Testis (tissue), 3 donors: ENCODE measurements around the gene PNPLA1. TPM values are rescaled to one million over a fixed set of nuclear protein-coding genes. Genes with fewer than 3 reads are reported as not detected.

Source experiments
- DNase-seq: peaks from one replicate; pipeline ENCODE4 v3.0.0-alpha.2; 2019
- H3K27ac ChIP-seq, 2 donors: fragments of 200-600 bp; sonication (generic); one replicate each; pipeline ENCODE4 v1.5.1; 2019
- H3K27me3 ChIP-seq: fragments of 200-600 bp; sonication (generic); one replicate; pipeline ENCODE4 v1.5.1; 2019
- H3K36me3 ChIP-seq: fragments of 200-600 bp; sonication (generic); one replicate; pipeline ENCODE4 v1.5.1; 2017; ENCODE audit warnings: low read depth; ENCODE audit errors: missing control alignments
- H3K4me1 ChIP-seq: fragments of 200-600 bp; sonication (generic); one replicate; pipeline ENCODE4 v1.5.1; 2019
- H3K4me3 ChIP-seq, 2 donors: fragments of 200-600 bp; sonication (generic); one replicate each; pipeline ENCODE4 v1.5.1; 2017 to 2019
- H3K9me3 ChIP-seq: fragments of 200-600 bp; sonication (generic); one replicate; pipeline ENCODE4 v1.5.1; 2017
- POLR2A ChIP-seq: fragments of 450-650 bp; IDR thresholded peaks from one replicate; pipeline ENCODE4 v1.6.1; 2017; ENCODE audit warnings: antibody characterized with exemption, mild to moderate bottlenecking, moderate library complexity
- WGBS, 2 donors: methylation state at CpG; one replicate each; pipeline ENCODE4 v1.1.5; 2018; 5-methylcytosine and 5-hydroxymethylcytosine counted together
- intact Hi-C: fragments of 100-400 bp; cut with DNase I; formaldehyde crosslinking; loops from one replicate; pipeline ENCODE4 v1.15.1; 2023; ENCODE audit warnings: low total_unique reads
- polyA plus RNA-seq: library from polyadenylated mRNA; stranded (reverse); fragments of 350-450 nt; fragmentation: Illumina TruSeq; extraction: RNeasy Lipid Tissue Mini Kit (QIAGEN cat#74804); gene quantifications from one replicate; pipeline ENCODE4 v1.2.3, GENCODE V29; 2014; ENCODE audit warnings: low read depth, low replicate concordance; ENCODE audit not compliant: insufficient read depth
- total RNA-seq, 2 donors: library from RNA; depleted of rRNA; stranded (reverse); fragments of >200 nt; gene quantifications; one replicate each; pipeline ENCODE4 v1.2.3, GENCODE V29; 2016
- TF ChIP-seq, protein P1 (sequence below), 3 experiments: fragments of 450-650 bp in 2 of 3; fragments of 200-600 bp in 1 of 3; sonication (generic) in 1 of 3; IDR thresholded peaks; one replicate each; pipeline ENCODE4 v1.5.1; 2016 to 2019; ENCODE audit warnings: antibody characterized with exemption in 3 of 3, mild to moderate bottlenecking in 2 of 3, moderate library complexity in 1 of 3

PNPLA1 gene
- total and polyA plus RNA-seq, 3 donors from 2014 or later, result 2.1 to 3.5 (median 2.4) TPM

- no peak for DNase-seq
- intact Hi-C loops, result loop anchor here (10.0 kb wide), 1 partner anchor 54 kb away; no protein-coding TSS in a partner anchor
- Histone ChIP-seq H3K4me3 (no peak overlapping the region), H3K27me3 (no peaks in the 10 kb centered on the region), H3K9me3 (no peaks in the 10 kb centered on the region), H3K4me1 (peaks cover 18% of the 10 kb centered on the region), H3K27ac (peak overlapping the region in 1 of 2 donors; percentile 3), H3K36me3 (no peaks in the 10 kb centered on the region)
- TF ChIP-seq POLR2A, result no peak
- TF ChIP-seq, protein P1, sequence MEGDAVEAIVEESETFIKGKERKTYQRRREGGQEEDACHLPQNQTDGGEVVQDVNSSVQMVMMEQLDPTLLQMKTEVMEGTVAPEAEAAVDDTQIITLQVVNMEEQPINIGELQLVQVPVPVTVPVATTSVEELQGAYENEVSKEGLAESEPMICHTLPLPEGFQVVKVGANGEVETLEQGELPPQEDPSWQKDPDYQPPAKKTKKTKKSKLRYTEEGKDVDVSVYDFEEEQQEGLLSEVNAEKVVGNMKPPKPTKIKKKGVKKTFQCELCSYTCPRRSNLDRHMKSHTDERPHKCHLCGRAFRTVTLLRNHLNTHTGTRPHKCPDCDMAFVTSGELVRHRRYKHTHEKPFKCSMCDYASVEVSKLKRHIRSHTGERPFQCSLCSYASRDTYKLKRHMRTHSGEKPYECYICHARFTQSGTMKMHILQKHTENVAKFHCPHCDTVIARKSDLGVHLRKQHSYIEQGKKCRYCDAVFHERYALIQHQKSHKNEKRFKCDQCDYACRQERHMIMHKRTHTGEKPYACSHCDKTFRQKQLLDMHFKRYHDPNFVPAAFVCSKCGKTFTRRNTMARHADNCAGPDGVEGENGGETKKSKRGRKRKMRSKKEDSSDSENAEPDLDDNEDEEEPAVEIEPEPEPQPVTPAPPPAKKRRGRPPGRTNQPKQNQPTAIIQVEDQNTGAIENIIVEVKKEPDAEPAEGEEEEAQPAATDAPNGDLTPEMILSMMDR (IDR thresholded peaks at IDR 0.05), result no peak
- 76 to 78% methylated on average over 10 of the region's 10 CpGs for WGBS, 2 donors
Measured at GRCh38 chr6:36301085-36301658, 31.3 kb downstream of the PNPLA1 start.

GRCh38 chr6:36301781-36302180 lies 31.9 kb downstream of the PNPLA1 start:
- H3K36me3 ChIP-seq, result no peaks in the 10 kb centered on the region
- peaks cover 18% of the 10 kb centered on the region for H3K4me1 ChIP-seq
- intact Hi-C loops, result loop anchor here (10.0 kb wide), 1 partner anchor 53 kb away; no protein-coding TSS in a partner anchor
- no peak overlapping the region for H3K4me3 ChIP-seq
- H3K27me3 ChIP-seq, result no peaks in the 10 kb centered on the region
- H3K27ac ChIP-seq, result peak overlapping the region in 1 of 2 donors; percentile 3
- TF ChIP-seq POLR2A, result no peak
- TF ChIP-seq, protein P1 (IDR thresholded peaks at IDR 0.05), result no peak
- peak; percentile 48 for DNase-seq
- H3K9me3 ChIP-seq, result no peaks in the 10 kb centered on the region
- 35 to 51% methylated on average over 5 to 7 of the region's 7 CpGs for WGBS, 2 donors

- H3K36me3 ChIP-seq, result no peaks in the 10 kb centered on the region
- H3K4me3 ChIP-seq, result no peak overlapping the region
- no peaks in the 10 kb centered on the region for H3K27me3 ChIP-seq
- peak; percentile 97 for DNase-seq
- H3K9me3 ChIP-seq, result no peaks in the 10 kb centered on the region
- H3K4me1 ChIP-seq, result peaks cover 18% of the 10 kb centered on the region
- WGBS, 2 donors, result 37 to 46% methylated on average over 13 of the region's 13 CpGs
- intact Hi-C loops, result loop anchor here (10.0 kb wide), 1 partner anchor 52 kb away; no protein-coding TSS in a partner anchor
- TF ChIP-seq, protein P1 (IDR thresholded peaks at IDR 0.05), result peak; percentile 88 to 91 (median 91)
- TF ChIP-seq POLR2A, result no peak
- H3K27ac ChIP-seq, result no peak overlapping the region
Measured at GRCh38 chr6:36302227-36302976, 32.5 kb downstream of the PNPLA1 start.

GRCh38 chr6:36305885-36306284 lies 36.0 kb downstream of the PNPLA1 start:
- intact Hi-C loops, result loop anchor here (10.0 kb wide), 1 partner anchor 49 kb away; no protein-coding TSS in a partner anchor
- peaks cover 27% of the 10 kb centered on the region for H3K4me1 ChIP-seq
- no peaks in the 10 kb centered on the region for H3K27me3 ChIP-seq
- no peak for DNase-seq
- H3K4me3 ChIP-seq, result no peak overlapping the region
- TF ChIP-seq, protein P1 (IDR thresholded peaks at IDR 0.05), result no peak
- no peak for TF ChIP-seq POLR2A
- 89 to 91% methylated on average over 11 of the region's 11 CpGs for WGBS, 2 donors
- H3K27ac ChIP-seq, result no peak overlapping the region
- no peaks in the 10 kb centered on the region for H3K36me3 ChIP-seq
- H3K9me3 ChIP-seq, result no peaks in the 10 kb centered on the region
